IPS-11a (cell line): Measurements from ENCODE around the gene ITGB7.

Source experiments
- H3K4me3 ChIP-seq: one replicate; pipeline ENCODE4 v1.5.1; 2013; ENCODE audit warnings: low read depth, low read length, control low read depth

Gene ITGB7

GRCh38 chr12:53231671-53231920 lies 24.5 kb upstream of the ITGB7 start:
- peak overlapping the region; percentile 55 for H3K4me3 ChIP-seq

GRCh38 chr12:53230108-53230845 lies 23.2 kb upstream of the ITGB7 start:
- no peak overlapping the region for H3K4me3 ChIP-seq

GRCh38 chr12:53229454-53229853 lies 22.4 kb upstream of the ITGB7 start:
- no peak overlapping the region for H3K4me3 ChIP-seq

- no peak overlapping the region for H3K4me3 ChIP-seq
Observed at GRCh38 chr12:53227836-53228235, 20.8 kb upstream of the ITGB7 start.

GRCh38 chr12:53227341-53227740 lies 20.3 kb upstream of the ITGB7 start:
- no peak overlapping the region for H3K4me3 ChIP-seq

GRCh38 chr12:53226815-53227214 lies 19.8 kb upstream of the ITGB7 start:
- no peak overlapping the region for H3K4me3 ChIP-seq

- H3K4me3 ChIP-seq = no peak overlapping the region
Observed at GRCh38 chr12:53225635-53226424, 18.8 kb upstream of the ITGB7 start.

GRCh38 chr12:53224897-53225634 lies 18.0 kb upstream of the ITGB7 start:
- no peak overlapping the region for H3K4me3 ChIP-seq

- H3K4me3 ChIP-seq = no peak overlapping the region
Observed at GRCh38 chr12:53224061-53224896, 17.2 kb upstream of the ITGB7 start.

- no peak overlapping the region for H3K4me3 ChIP-seq
Observed at GRCh38 chr12:53223389-53224060, 16.5 kb upstream of the ITGB7 start.

- no peak overlapping the region for H3K4me3 ChIP-seq
Observed at GRCh38 chr12:53222806-53223261, 15.8 kb upstream of the ITGB7 start.

GRCh38 chr12:53222170-53222721 lies 15.2 kb upstream of the ITGB7 start:
- H3K4me3 ChIP-seq = no peak overlapping the region

- H3K4me3 ChIP-seq = peak overlapping the region; percentile 43
Observed at GRCh38 chr12:53221203-53222080, 14.4 kb upstream of the ITGB7 start.

- peak overlapping the region; percentile 91 for H3K4me3 ChIP-seq
Observed at GRCh38 chr12:53220694-53221202, 13.7 kb upstream of the ITGB7 start.

- peak overlapping the region; percentile 91 for H3K4me3 ChIP-seq
Observed at GRCh38 chr12:53219956-53220693, 13.1 kb upstream of the ITGB7 start.

- H3K4me3 ChIP-seq = peak overlapping the region; percentile 91
Observed at GRCh38 chr12:53219292-53219955, 12.4 kb upstream of the ITGB7 start.

GRCh38 chr12:53218551-53219291 lies 11.7 kb upstream of the ITGB7 start:
- H3K4me3 ChIP-seq = peak overlapping the region; percentile 91
